ENCODE data around the gene DGAT2.

- TF ChIP-seq CTCF (IDR thresholded peaks at IDR 0.05) (no peak), ZFX (IDR thresholded peaks at IDR 0.05; ENCODE audit: borderline replicate concordance) (no peak)
These were observed 24.6 kb upstream of the DGAT2 start for GRCh38 chr11:75743711-75744563.
